Parathyroid adenoma (tissue), 2 donors: Measurements from ENCODE around the gene TM4SF20.
"Not testable (repeated sequence)": the region's sequence is repeated elsewhere in the genome, so short reads cannot be mapped to it uniquely, and the experiment has no call there.

Experiments used
- H2AFZ ChIP-seq: fragments of 300-600 bp; sonication (generic); one replicate; pipeline ENCODE4 v1.7.0; 2017; ENCODE audit warnings: antibody characterized with exemption, mild to moderate bottlenecking
- H3K27ac ChIP-seq: fragments of 300-600 bp; sonication (generic); one replicate; pipeline ENCODE4 v1.7.0; 2017
- H3K27me3 ChIP-seq: fragments of 300-600 bp; sonication (generic); one replicate; pipeline ENCODE4 v1.7.0; 2017; ENCODE audit warnings: low read length; ENCODE audit not compliant: control insufficient read depth, insufficient read depth
- H3K36me3 ChIP-seq: fragments of 300-600 bp; sonication (generic); one replicate; pipeline ENCODE4 v1.7.0; 2017; ENCODE audit warnings: low read length; ENCODE audit not compliant: control insufficient read depth, insufficient read depth
- H3K4me1 ChIP-seq: fragments of 300-600 bp; sonication (generic); one replicate; pipeline ENCODE4 v1.7.0; 2017; ENCODE audit warnings: control low read depth
- H3K4me2 ChIP-seq: fragments of 300-600 bp; sonication (generic); one replicate; pipeline ENCODE4 v1.7.0; 2017; ENCODE audit warnings: low read length
- H3K4me3 ChIP-seq: fragments of 300-600 bp; sonication (generic); one replicate; pipeline ENCODE4 v1.7.0; 2017; ENCODE audit warnings: low read depth, low read length
- H3K79me2 ChIP-seq: fragments of 300-600 bp; sonication (generic); one replicate; pipeline ENCODE4 v1.7.0; 2017; ENCODE audit warnings: control low read depth
- H3K9ac ChIP-seq: fragments of 300-600 bp; sonication (generic); one replicate; pipeline ENCODE4 v1.7.0; 2017; ENCODE audit warnings: mild to moderate bottlenecking
- H3K9me3 ChIP-seq: fragments of 300-600 bp; sonication (generic); one replicate; pipeline ENCODE4 v1.7.0; 2017; ENCODE audit warnings: low read length; ENCODE audit not compliant: control insufficient read depth
- TF ChIP-seq, protein P1 (sequence below): fragments of 300-600 bp; sonication (generic); IDR thresholded peaks from one replicate; pipeline ENCODE4 v1.7.0; 2017; ENCODE audit warnings: antibody characterized with exemption, mild to moderate bottlenecking
- donor health status: primary hyperparathyroidism.

The TM4SF20 gene

GRCh38 chr2:227386630-227387029, 7.5 kb upstream of the TM4SF20 start:
- Histone ChIP-seq H3K27ac (no peak overlapping the region), H3K9me3 (no peaks in the 10 kb centered on the region), H3K79me2 (no peaks in the 10 kb centered on the region), H3K9ac (no peak overlapping the region), H3K27me3 (no peaks in the 10 kb centered on the region), H3K4me1 (no peaks in the 10 kb centered on the region), H3K4me2 (no peak overlapping the region), H2AFZ (no peak overlapping the region), H3K4me3 (no peak overlapping the region), H3K36me3 (no peaks in the 10 kb centered on the region)
- TF ChIP-seq, protein P1, sequence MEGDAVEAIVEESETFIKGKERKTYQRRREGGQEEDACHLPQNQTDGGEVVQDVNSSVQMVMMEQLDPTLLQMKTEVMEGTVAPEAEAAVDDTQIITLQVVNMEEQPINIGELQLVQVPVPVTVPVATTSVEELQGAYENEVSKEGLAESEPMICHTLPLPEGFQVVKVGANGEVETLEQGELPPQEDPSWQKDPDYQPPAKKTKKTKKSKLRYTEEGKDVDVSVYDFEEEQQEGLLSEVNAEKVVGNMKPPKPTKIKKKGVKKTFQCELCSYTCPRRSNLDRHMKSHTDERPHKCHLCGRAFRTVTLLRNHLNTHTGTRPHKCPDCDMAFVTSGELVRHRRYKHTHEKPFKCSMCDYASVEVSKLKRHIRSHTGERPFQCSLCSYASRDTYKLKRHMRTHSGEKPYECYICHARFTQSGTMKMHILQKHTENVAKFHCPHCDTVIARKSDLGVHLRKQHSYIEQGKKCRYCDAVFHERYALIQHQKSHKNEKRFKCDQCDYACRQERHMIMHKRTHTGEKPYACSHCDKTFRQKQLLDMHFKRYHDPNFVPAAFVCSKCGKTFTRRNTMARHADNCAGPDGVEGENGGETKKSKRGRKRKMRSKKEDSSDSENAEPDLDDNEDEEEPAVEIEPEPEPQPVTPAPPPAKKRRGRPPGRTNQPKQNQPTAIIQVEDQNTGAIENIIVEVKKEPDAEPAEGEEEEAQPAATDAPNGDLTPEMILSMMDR, result no peak

GRCh38 chr2:227383686-227384085, 4.6 kb upstream of the TM4SF20 start:
- no peak overlapping the region for H3K27ac ChIP-seq
- no peak overlapping the region for H3K4me2 ChIP-seq
- no peaks in the 10 kb centered on the region for H3K79me2 ChIP-seq
- no peaks in the 10 kb centered on the region for H3K9me3 ChIP-seq
- no peaks in the 10 kb centered on the region for H3K36me3 ChIP-seq
- H3K27me3 ChIP-seq, result no peaks in the 10 kb centered on the region
- no peak overlapping the region for H2AFZ ChIP-seq
- no peak overlapping the region for H3K9ac ChIP-seq
- H3K4me1 ChIP-seq, result no peaks in the 10 kb centered on the region
- H3K4me3 ChIP-seq, result no peak overlapping the region
- TF ChIP-seq, protein P1, result no peak

DNA sequence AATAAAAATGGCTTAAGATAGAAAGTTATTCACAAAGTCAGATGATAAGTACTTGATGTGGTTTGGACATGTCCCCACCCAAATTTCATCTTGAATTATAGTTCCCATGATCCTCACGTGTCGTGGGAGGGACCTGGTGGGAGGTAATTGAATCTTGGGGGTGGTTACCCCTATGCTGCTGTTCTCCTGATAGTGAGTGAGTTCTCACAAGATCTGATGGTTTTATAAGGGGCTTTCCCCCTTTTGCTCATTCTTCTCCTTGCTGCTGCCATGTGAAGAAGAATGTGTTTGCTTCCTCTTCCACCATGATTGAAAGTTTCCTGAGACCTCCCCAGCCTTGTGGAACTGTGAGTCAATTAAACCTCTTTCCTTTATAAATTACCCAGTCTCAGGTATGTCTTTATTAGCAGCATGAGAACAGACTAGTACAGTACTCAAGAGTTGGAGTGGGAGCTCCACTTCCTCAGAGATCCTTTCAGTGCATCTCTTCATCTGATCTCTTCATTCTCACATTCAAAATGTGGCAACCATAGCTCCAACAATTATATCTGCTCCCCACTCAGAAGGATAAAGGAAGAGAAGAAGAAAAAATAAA, 3.2 kb upstream of the TM4SF20 start:
- H3K79me2 ChIP-seq, H3K27me3 ChIP-seq, H2AFZ ChIP-seq, H3K9me3 ChIP-seq, H3K36me3 ChIP-seq, H3K4me3 ChIP-seq, H3K27ac ChIP-seq, H3K4me1 ChIP-seq, H3K9ac ChIP-seq, H3K4me2 ChIP-seq: not testable (repeated sequence)

DNA sequence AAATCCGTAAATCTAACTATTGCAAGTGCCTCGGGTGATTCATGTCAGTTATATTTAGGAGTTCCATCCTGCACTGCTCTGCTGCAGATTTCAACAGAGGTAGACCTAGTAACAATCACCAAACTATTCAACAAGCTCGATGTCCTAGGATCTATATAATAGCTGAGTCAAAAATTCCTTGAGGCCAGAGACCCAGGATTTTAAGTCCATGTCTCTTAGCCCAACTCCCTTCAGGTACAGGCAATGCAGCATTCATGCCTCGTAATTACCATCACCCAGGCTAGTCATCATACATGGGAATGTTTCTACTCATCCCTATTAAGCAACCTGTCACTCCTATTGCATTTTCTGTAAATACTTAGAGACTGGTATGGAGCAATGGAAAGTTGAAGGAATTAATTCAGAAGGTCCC, 729 bp downstream of the TM4SF20 start:
- H3K9me3 ChIP-seq, result no peaks in the 10 kb centered on the region
- no peak overlapping the region for H2AFZ ChIP-seq
- no peaks in the 10 kb centered on the region for H3K36me3 ChIP-seq
- H3K79me2 ChIP-seq, result no peaks in the 10 kb centered on the region
- no peaks in the 10 kb centered on the region for H3K27me3 ChIP-seq
- H3K4me1 ChIP-seq, result no peaks in the 10 kb centered on the region
- no peak overlapping the region for H3K4me2 ChIP-seq
- no peak overlapping the region for H3K4me3 ChIP-seq
- TF ChIP-seq, protein P1, result no peak
- no peak overlapping the region for H3K9ac ChIP-seq
- H3K27ac ChIP-seq, result no peak overlapping the region

GRCh38 chr2:227377467-227378351, 1.4 kb downstream of the TM4SF20 start:
- Histone ChIP-seq H3K9me3 (no peaks in the 10 kb centered on the region), H3K36me3 (no peaks in the 10 kb centered on the region), H3K79me2 (no peaks in the 10 kb centered on the region), H3K27ac (no peak overlapping the region), H3K27me3 (no peaks in the 10 kb centered on the region), H3K9ac (no peak overlapping the region), H2AFZ (no peak overlapping the region), H3K4me2 (no peak overlapping the region), H3K4me1 (no peaks in the 10 kb centered on the region), H3K4me3 (no peak overlapping the region)
- TF ChIP-seq, protein P1, result no peak
